A549 (cell line): Measurements from ENCODE around the gene ASAP2. TPM values are rescaled to one million over a fixed set of nuclear protein-coding genes. Genes with fewer than 3 reads are reported as not detected.

Experiments
- ATAC-seq, 2 experiments: fragments of 200-7000 bp in 1 of 2; fragments of >200 bp in 1 of 2; cut with Nextera tagmentation in 1 of 2; cut with Tn5 transposase in 1 of 2; 3 replicates each; pipeline versions ENCODE4 v1.8.0 to v1.9.1; 2018 to 2020; ENCODE audit warnings: mild to moderate bottlenecking in 1 of 2, moderate library complexity in 1 of 2
- CTCF ChIA-PET: fragments of 300-600 bp; sonication (Branson Sonifier 250); formaldehyde crosslinking; extraction: SDS; loops from one replicate; lab custom pipeline; 2021; ENCODE audit warnings: antibody characterized with exemption, inconsistent platforms; lab: Yijun Ruan, JAX
- POLR2A ChIA-PET: fragments of 350-600 bp; formaldehyde crosslinking; extraction: SDS; loops from one replicate; lab custom pipeline; 2021; ENCODE audit warnings: antibody characterized with exemption, inconsistent platforms; lab: Yijun Ruan, JAX
- DNase-seq, 2 experiments: peaks; one replicate each; pipeline versions ENCODE4 v3.0.0 to v3.0.0-alpha.2; 2011 to 2016; ENCODE audit warnings: low read depth in 1 of 2, low spot score in 1 of 2
- FAIRE-seq: peaks from 2 replicates; lab custom pipeline; 2011; peaks lifted over from hg19 to GRCh38; lab: Jason Lieb, UNC
- H3K27ac ChIP-seq, 2 experiments: fragments of >200 bp; sonication (Bioruptor Twin); formaldehyde crosslinking; 3 replicates each; pipeline ENCODE4 v1.5.1; 2016 to 2017
- H3K4me1 ChIP-seq: fragments of >200 bp; sonication (Bioruptor Twin); formaldehyde crosslinking; 3 replicates; pipeline ENCODE4 v1.6.1; 2016
- H3K4me2 ChIP-seq: fragments of >200 bp; sonication (Bioruptor Twin); formaldehyde crosslinking; 3 replicates; pipeline ENCODE4 v1.6.1; 2016
- H3K4me3 ChIP-seq: fragments of >200 bp; sonication (Bioruptor Twin); formaldehyde crosslinking; 3 replicates; pipeline ENCODE4 v1.5.1; 2016
- H3K9me3 ChIP-seq: fragments of >200 bp; sonication (Bioruptor Twin); formaldehyde crosslinking; 3 replicates; pipeline ENCODE4 v1.6.1; 2016
- ATOH8 ChIP-seq: fragments of 250-450 bp; sonication (Bioruptor Pico); IDR thresholded peaks from 2 replicates; pipeline ENCODE4 v1.5.0; 2020; ENCODE audit warnings: low read depth, mild to moderate bottlenecking, moderate library complexity
- BCL3 ChIP-seq: fragments of >200 bp; sonication (Bioruptor Twin); formaldehyde crosslinking; IDR thresholded peaks from 3 replicates; pipeline ENCODE4 v1.6.1; 2016
- CBX8 ChIP-seq: fragments of 200-600 bp; sonication (generic); IDR thresholded peaks from 2 replicates; pipeline ENCODE4 v1.6.1; 2016
- CEBPB ChIP-seq, 2 experiments: fragments of >200 bp in 1 of 2; sonication (Bioruptor Twin) in 1 of 2; formaldehyde crosslinking in 1 of 2; IDR thresholded peaks; 2 replicates each; pipeline ENCODE4 v1.6.1; 2012 to 2016
- CHD2 ChIP-seq: fragments of 150-350 bp; IDR thresholded peaks from 2 replicates; pipeline ENCODE4 v1.6.1; 2014; ENCODE audit warnings: low read length; ENCODE audit not compliant: partially characterized antibody
- CHD4 ChIP-seq: fragments of 200-600 bp; sonication (generic); IDR thresholded peaks from 2 replicates; pipeline ENCODE4 v1.6.1; 2016; ENCODE audit warnings: antibody characterized with exemption, mild to moderate bottlenecking, borderline replicate concordance
- EHMT2 ChIP-seq: fragments of 200-600 bp; sonication (generic); IDR thresholded peaks from 2 replicates; pipeline ENCODE4 v1.6.1; 2016; ENCODE audit warnings: antibody characterized with exemption, low read depth, mild to moderate bottlenecking, moderate library complexity
- EP300 ChIP-seq, 2 experiments: fragments of >200 bp; sonication (Bioruptor Twin); formaldehyde crosslinking; IDR thresholded peaks; 2 replicates in 1 of 2; 3 replicates in 1 of 2; pipeline ENCODE4 v1.6.1; 2016 to 2017
- ESRRA ChIP-seq: fragments of 150-350 bp; IDR thresholded peaks from 2 replicates; pipeline ENCODE4 v1.6.1; 2014; ENCODE audit warnings: mild to moderate bottlenecking, low read length, borderline replicate concordance
- HEYL ChIP-seq: fragments of 250-450 bp; sonication (Bioruptor Pico); IDR thresholded peaks from 2 replicates; pipeline ENCODE4 v1.8.0; 2021; ENCODE audit warnings: mild to moderate bottlenecking, moderate library complexity
- HOXA7 ChIP-seq: fragments of 250-450 bp; sonication (Bioruptor Pico); IDR thresholded peaks from 2 replicates; pipeline ENCODE4 v1.5.0; 2020; ENCODE audit warnings: mild to moderate bottlenecking, moderate library complexity
- JUN ChIP-seq, 2 experiments: fragments of >200 bp; sonication (Bioruptor Twin); formaldehyde crosslinking; IDR thresholded peaks; 2 replicates in 1 of 2; 3 replicates in 1 of 2; pipeline ENCODE4 v1.6.1; 2016 to 2017
- JUNB ChIP-seq: fragments of >200 bp; sonication (Bioruptor Twin); formaldehyde crosslinking; IDR thresholded peaks from 2 replicates; pipeline ENCODE4 v1.6.1; 2016
- KDM1A ChIP-seq: fragments of 200-600 bp; sonication (generic); IDR thresholded peaks from 2 replicates; pipeline ENCODE4 v1.6.1; 2016; ENCODE audit warnings: low read depth, mild to moderate bottlenecking
- MAFK ChIP-seq: fragments of 450-650 bp; IDR thresholded peaks from 2 replicates; pipeline ENCODE4 v1.6.1; 2014; ENCODE audit not compliant: partially characterized antibody
- NFE2L2 ChIP-seq: fragments of 150-350 bp; conservative IDR thresholded peaks from 2 replicates; pipeline ENCODE4 v1.6.1; 2014; ENCODE audit warnings: low read length
- NR3C1 ChIP-seq: fragments of >200 bp; sonication (Bioruptor Twin); formaldehyde crosslinking; IDR thresholded peaks from 3 replicates; pipeline ENCODE4 v1.6.1; 2017
- PBX3 ChIP-seq: IDR thresholded peaks from 2 replicates; pipeline ENCODE4 v1.6.1; 2012
- PHF8 ChIP-seq: fragments of 200-600 bp; sonication (generic); IDR thresholded peaks from 2 replicates; pipeline ENCODE4 v1.6.1; 2016; ENCODE audit warnings: low read depth, mild to moderate bottlenecking, antibody characterized with exemption, moderate library complexity, borderline replicate concordance
- POLR2A ChIP-seq: IDR thresholded peaks from 2 replicates; pipeline ENCODE4 v1.6.1; 2012; ENCODE audit warnings: mild to moderate bottlenecking, low read length
- RAD21 ChIP-seq, 2 experiments: fragments of >200 bp in 1 of 2; sonication (Bioruptor Twin) in 1 of 2; formaldehyde crosslinking in 1 of 2; IDR thresholded peaks in 1 of 2; conservative IDR thresholded peaks in 1 of 2; 2 replicates in 1 of 2; 3 replicates in 1 of 2; pipeline ENCODE4 v1.6.1; 2012 to 2018; ENCODE audit warnings: inconsistent platforms in 1 of 2
- RCOR1 ChIP-seq: fragments of 150-350 bp; IDR thresholded peaks from 2 replicates; pipeline ENCODE4 v1.6.1; 2014; ENCODE audit warnings: antibody characterized with exemption, low read length, low read depth
- RNF2 ChIP-seq: fragments of 200-600 bp; sonication (generic); IDR thresholded peaks from 2 replicates; pipeline ENCODE4 v1.6.1; 2016; ENCODE audit warnings: low read depth, mild to moderate bottlenecking, antibody characterized with exemption, moderate library complexity, borderline replicate concordance
- TFCP2L1 ChIP-seq: fragments of 250-450 bp; sonication (Bioruptor Pico); IDR thresholded peaks from 2 replicates; pipeline ENCODE4 v1.5.0; 2021; ENCODE audit warnings: mild to moderate bottlenecking
- ZFP36 ChIP-seq: fragments of 450-650 bp; IDR thresholded peaks from 2 replicates; pipeline ENCODE4 v1.6.1; 2014; ENCODE audit warnings: borderline replicate concordance; ENCODE audit not compliant: partially characterized antibody
- ZNF302 ChIP-seq: fragments of 250-450 bp; sonication (Bioruptor Pico); IDR thresholded peaks from 2 replicates; pipeline ENCODE4 v1.9.0; 2021; ENCODE audit warnings: inconsistent platforms, mild to moderate bottlenecking, moderate library complexity
- ZSCAN20 ChIP-seq: fragments of 250-450 bp; sonication (Bioruptor Pico); IDR thresholded peaks from 2 replicates; pipeline ENCODE4 v1.8.0; 2022; ENCODE audit warnings: mild to moderate bottlenecking, moderate library complexity
- WGBS: methylation state at CpG from one replicate; pipeline ENCODE4 v1.1.6; 2017; ENCODE audit errors: missing lambda C conversion rate; 5-methylcytosine and 5-hydroxymethylcytosine counted together
- polyA plus RNA-seq, 4 experiments: library from polyadenylated mRNA; depleted of rRNA in 3 of 4; stranded (reverse); fragments of >200 nt; fragmentation: RNase III in 1 of 4; extraction: RNeasy Plus Mini Kit Qiagen cat#74134 plus additional on column Dnase treatment in 1 of 4; gene quantifications; 2 replicates in 3 of 4; 3 replicates in 1 of 4; pipeline ENCODE4 v1.2.3, GENCODE V29; 2011 to 2017

ASAP2 gene
- polyA plus RNA-seq, 2 of the 4 experiments (the other 2 are of a cell fraction) = 17.8 to 27.9 TPM

GRCh38 chr2:9207641-9208311 lies 1.2 kb downstream of the ASAP2 start:
- no peak for TF ChIP-seq KDM1A
- peak; percentile 11 for TF ChIP-seq MAFK
- TF ChIP-seq ZNF302 (CRISPR knock-in tag) = no peak
- 0 out of 2 replicates have a peak, but pooled peaks have one; percentile 12 for TF ChIP-seq PHF8
- ATAC-seq (peak; percentile 63 to 72), FAIRE-seq (no peak), DNase-seq (peak; percentile 50 to 57)
- peaks cover 43% of the 10 kb centered on the region for H3K4me1 ChIP-seq
- ChIA-PET CTCF (interaction anchor here (0.6 to 7.3 kb wide), 16 partner anchors 9 to 163 kb away, joined by 3 to 114 read pairs (median 8); no protein-coding TSS in a partner anchor), POLR2A (interaction anchor here (0.7 to 3.4 kb wide), 7 partner anchors 27 to 215 kb away, joined by 3 to 10 read pairs (median 4); partner anchors contain the start of gene ITGB1BP1)
- 0% methylated on average over 18 of the region's 34 CpGs for WGBS
- H3K4me2 ChIP-seq = peak overlapping the region; percentile 78
- peak overlapping the region; percentile 93 for H3K4me3 ChIP-seq
- H3K9me3 ChIP-seq = no peaks in the 10 kb centered on the region
- peak overlapping the region; percentile 83 to 93 for H3K27ac ChIP-seq

GRCh38 chr2:9208875-9209274 lies 2.3 kb downstream of the ASAP2 start:
- TF ChIP-seq RAD21 (conservative IDR thresholded peaks at IDR 0.05 in 1 of 2, IDR thresholded peaks at IDR 0.05 in 1 of 2) = no peak
- no peak for TF ChIP-seq PBX3
- no peak for TF ChIP-seq ZFP36
- no peak for TF ChIP-seq HEYL (CRISPR knock-in tag)
- no peak for TF ChIP-seq RCOR1
- TF ChIP-seq CHD4 = no peak
- no peak for TF ChIP-seq NR3C1
- TF ChIP-seq HOXA7 (CRISPR knock-in tag) = no peak
- no peak for TF ChIP-seq RNF2
- TF ChIP-seq NFE2L2 = no peak
- TF ChIP-seq CBX8 = no peak
- TF ChIP-seq ATOH8 (CRISPR knock-in tag) = no peak
- TF ChIP-seq EP300 (IDR thresholded peaks at IDR 0.05) = no peak
- no peak for TF ChIP-seq JUN (IDR thresholded peaks at IDR 0.05)
- no peak for TF ChIP-seq ZSCAN20 (CRISPR knock-in tag)
- WGBS = 46% methylated on average over 1 of the region's 1 CpG
- Histone ChIP-seq H3K4me2 (peak overlapping the region; percentile 78), H3K4me1 (peaks cover 43% of the 10 kb centered on the region), H3K9me3 (no peaks in the 10 kb centered on the region), H3K4me3 (no peak overlapping the region), H3K27ac (no peak overlapping the region)
- no peak for FAIRE-seq
- ATAC-seq = no peak
- DNase-seq = no peak
- CTCF ChIA-PET = interaction anchor here (0.6 to 7.3 kb wide), 12 partner anchors 14 to 644 kb away, joined by 3 to 114 read pairs (median 4); no protein-coding TSS in a partner anchor
- POLR2A ChIA-PET = interaction anchor here (0.6 to 1.3 kb wide), 5 partner anchors 26 to 539 kb away, joined by 3 to 7 read pairs (median 4); no protein-coding TSS in a partner anchor

GRCh38 chr2:9210030-9210429 lies 3.4 kb downstream of the ASAP2 start:
- Histone ChIP-seq H3K4me2 (peak overlapping the region; percentile 78), H3K9me3 (no peaks in the 10 kb centered on the region), H3K4me3 (no peak overlapping the region), H3K4me1 (peaks cover 43% of the 10 kb centered on the region), H3K27ac (0 out of 6 replicates have a peak overlapping the region, but pooled peaks of 1 of the 2 experiments have one; percentile 14)
- POLR2A ChIA-PET = interaction anchor here (0.6 kb wide), 1 partner anchor 100 kb away, joined by 3 read pairs; no protein-coding TSS in a partner anchor
- FAIRE-seq (no peak), ATAC-seq (no peak), DNase-seq (no peak)
- 55% methylated on average over 2 of the region's 2 CpGs for WGBS
- CTCF ChIA-PET = interaction anchor here (1.4 to 7.3 kb wide), 3 partner anchors 28 to 123 kb away, joined by 3 to 114 read pairs (median 55); no protein-coding TSS in a partner anchor
- TF ChIP-seq CBX8 (no peak), RNF2 (no peak), TFCP2L1 (CRISPR knock-in tag) (no peak), RAD21 (conservative IDR thresholded peaks at IDR 0.05 in 1 of 2, IDR thresholded peaks at IDR 0.05 in 1 of 2) (no peak), CHD2 (no peak), KDM1A (no peak), BCL3 (no peak), NFE2L2 (no peak), EP300 (IDR thresholded peaks at IDR 0.05) (no peak), PBX3 (no peak), POLR2A (no peak), JUNB (no peak), ATOH8 (CRISPR knock-in tag) (no peak), MAFK (no peak), ESRRA (no peak; the same call in 1 of the 2 replicates), JUN (IDR thresholded peaks at IDR 0.05) (no peak), EHMT2 (no peak), CEBPB (IDR thresholded peaks at IDR 0.05) (no peak)
